ENCODE measurements around the gene SLC16A8.

DNA sequence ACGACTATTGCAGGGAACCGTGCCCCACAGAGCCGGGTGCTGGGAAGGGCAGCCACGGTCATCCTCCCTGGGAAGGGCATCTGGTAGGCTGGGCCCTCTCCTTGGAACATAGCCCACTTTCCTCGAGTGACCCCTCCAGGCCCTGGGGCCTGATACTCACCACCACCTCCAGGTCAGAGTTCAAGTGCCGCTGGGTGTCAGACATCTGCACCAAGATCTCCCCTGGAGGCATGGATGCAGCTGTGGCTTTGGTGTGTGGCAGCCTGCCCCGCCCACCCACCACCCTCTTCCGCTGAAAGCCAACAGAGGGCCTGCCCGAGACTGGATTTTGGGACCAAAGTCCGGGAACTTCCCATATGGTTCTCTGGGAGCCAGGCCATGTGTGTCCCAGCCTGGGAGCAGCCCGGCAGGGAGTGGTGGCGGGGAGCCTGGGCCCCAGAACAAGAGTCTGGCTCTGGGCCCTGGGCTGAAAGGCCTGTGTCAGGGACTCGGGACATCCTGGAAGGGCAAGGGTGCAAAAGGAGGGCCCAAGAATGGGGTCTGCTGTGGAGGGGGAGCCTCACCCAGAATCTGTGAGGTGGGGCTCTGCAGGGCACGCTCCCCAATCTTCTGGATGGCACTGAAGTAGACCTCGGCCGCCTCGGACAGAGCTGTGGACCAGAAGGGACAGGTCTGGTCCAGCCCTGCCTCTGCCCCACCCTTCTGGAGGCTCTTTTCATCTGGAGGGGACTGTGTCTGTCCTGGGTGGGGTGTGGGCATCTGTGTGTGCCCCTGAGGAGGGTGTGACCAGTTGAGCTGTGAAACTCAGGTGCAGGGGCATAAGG is 23.9 kb upstream of the SLC16A8 start:
- TF ChIP-seq POLR2AphosphoS5 (IDR thresholded peaks at IDR 0.05; ENCODE audit: borderline replicate concordance, low read depth, low read length) (no peak), EZH2 (IDR thresholded peaks at IDR 0.05) (no peak), FOXP2 (optimal IDR thresholded peaks at IDR 0.05; ENCODE audit: control extremely low read depth, extremely low read length, insufficient read depth) (no peak)
